DOHH2 (cell line): Measurements from ENCODE around the gene GSTM5.
"Not testable (repeated sequence)": the region's sequence is repeated elsewhere in the genome, so short reads cannot be mapped to it uniquely, and the experiment has no call there.

ENCODE experiments used
- CTCF ChIP-seq: fragments of 200-600 bp; sonication (generic); IDR thresholded peaks from one replicate; pipeline ENCODE4 v1.5.1; 2014; ENCODE audit warnings: antibody characterized with exemption, mild to moderate bottlenecking, low read depth, low read length; ENCODE audit not compliant: poor library complexity, severe bottlenecking
- EZH2phosphoT487 ChIP-seq: fragments of 200-600 bp; sonication (generic); IDR thresholded peaks from 2 replicates; pipeline ENCODE4 v1.6.1; 2017; ENCODE audit warnings: borderline replicate concordance, mild to moderate bottlenecking, antibody characterized with exemption, low read length, moderate library complexity, mixed read lengths

DNA sequence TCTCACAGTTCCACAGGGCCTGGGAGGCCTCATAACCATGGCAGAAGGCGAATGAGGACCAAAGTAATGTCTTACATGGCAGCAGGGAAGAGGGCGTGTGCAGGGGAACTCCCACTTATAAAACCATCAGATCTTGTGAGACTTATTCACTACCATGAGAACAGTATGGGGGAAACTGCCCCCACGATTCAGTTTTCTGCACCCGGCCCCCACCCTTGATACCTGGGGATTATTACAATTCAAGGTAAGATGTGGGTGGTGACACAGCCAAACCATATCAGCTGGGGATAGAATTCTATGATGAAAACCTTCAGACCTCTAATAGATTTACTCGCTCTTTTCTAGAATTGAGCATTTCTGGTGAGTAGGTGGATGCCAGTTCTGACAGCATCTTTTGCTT, 17.7 kb upstream of the GSTM5 start:
- TF ChIP-seq CTCF, EZH2phosphoT487: not testable (repeated sequence)
